ENCODE measurements around the gene TFR2.

The TFR2 gene

GRCh38 chr7:100641860-100642533 is 645 bp upstream of the TFR2 start:
- Mint-ChIP-seq H3K4me1 (ENCODE audit: low read depth) (no peaks in the 10 kb centered on the region), H3K36me3 (ENCODE audit: low read depth) (no peaks in the 10 kb centered on the region), H3K9me3 (no peaks in the 10 kb centered on the region), H3K27me3 (ENCODE audit: low read depth) (peaks cover 11% of the 10 kb centered on the region), H3K4me3 (no peak overlapping the region), H3K27ac (no peak overlapping the region)

- Mint-ChIP-seq H3K36me3 (ENCODE audit: low read depth) (no peaks in the 10 kb centered on the region), H3K27me3 (ENCODE audit: low read depth) (peaks cover 6% of the 10 kb centered on the region), H3K4me1 (ENCODE audit: low read depth) (no peaks in the 10 kb centered on the region), H3K9me3 (no peaks in the 10 kb centered on the region), H3K27ac (no peak overlapping the region), H3K4me3 (no peak overlapping the region)
Measured at GRCh38 chr7:100640517-100641440, 573 bp downstream of the TFR2 start.

GRCh38 chr7:100639995-100640516 is 1.3 kb downstream of the TFR2 start:
- Mint-ChIP-seq H3K4me1 (ENCODE audit: low read depth) (no peaks in the 10 kb centered on the region), H3K4me3 (no peak overlapping the region), H3K27me3 (ENCODE audit: low read depth) (peaks cover under 1% of the 10 kb centered on the region), H3K9me3 (no peaks in the 10 kb centered on the region), H3K27ac (no peak overlapping the region), H3K36me3 (ENCODE audit: low read depth) (no peaks in the 10 kb centered on the region)

- no peaks in the 10 kb centered on the region for H3K36me3 Mint-ChIP-seq (ENCODE audit: low read depth)
- H3K27ac Mint-ChIP-seq, result peak overlapping the region; percentile 90
- H3K27me3 Mint-ChIP-seq (ENCODE audit: low read depth), result no peaks in the 10 kb centered on the region
- peak overlapping the region; percentile 88 for H3K4me3 Mint-ChIP-seq
- H3K9me3 Mint-ChIP-seq, result no peaks in the 10 kb centered on the region
- peaks cover 32% of the 10 kb centered on the region for H3K4me1 Mint-ChIP-seq (ENCODE audit: low read depth)
Measured at GRCh38 chr7:100632951-100633717, 8.2 kb downstream of the TFR2 start.

- H3K4me1 Mint-ChIP-seq (ENCODE audit: low read depth), result peaks cover 46% of the 10 kb centered on the region
- H3K4me3 Mint-ChIP-seq, result no peak overlapping the region
- H3K27me3 Mint-ChIP-seq (ENCODE audit: low read depth), result no peaks in the 10 kb centered on the region
- no peaks in the 10 kb centered on the region for H3K9me3 Mint-ChIP-seq
- H3K36me3 Mint-ChIP-seq (ENCODE audit: low read depth), result peaks cover 2% of the 10 kb centered on the region
- peak overlapping the region; percentile 23 for H3K27ac Mint-ChIP-seq
Measured at GRCh38 chr7:100630066-100630465, 11.3 kb downstream of the TFR2 start.

- Mint-ChIP-seq H3K9me3 (no peaks in the 10 kb centered on the region), H3K27ac (peak overlapping the region; percentile 52), H3K27me3 (ENCODE audit: low read depth) (no peaks in the 10 kb centered on the region), H3K4me1 (ENCODE audit: low read depth) (peaks cover 51% of the 10 kb centered on the region), H3K4me3 (peak overlapping the region; percentile 37), H3K36me3 (ENCODE audit: low read depth) (peaks cover 3% of the 10 kb centered on the region)
Measured at GRCh38 chr7:100629117-100629716, 12.1 kb downstream of the TFR2 start.

- peaks cover 10% of the 10 kb centered on the region for H3K36me3 Mint-ChIP-seq (ENCODE audit: low read depth)
- no peaks in the 10 kb centered on the region for H3K9me3 Mint-ChIP-seq
- no peaks in the 10 kb centered on the region for H3K27me3 Mint-ChIP-seq (ENCODE audit: low read depth)
- H3K27ac Mint-ChIP-seq, result no peak overlapping the region
- H3K4me3 Mint-ChIP-seq, result peak overlapping the region; percentile 75
- peaks cover 45% of the 10 kb centered on the region for H3K4me1 Mint-ChIP-seq (ENCODE audit: low read depth)
Measured at GRCh38 chr7:100627238-100627549, 14.2 kb downstream of the TFR2 start.

- Mint-ChIP-seq H3K27me3 (ENCODE audit: low read depth) (no peaks in the 10 kb centered on the region), H3K4me1 (ENCODE audit: low read depth) (peaks cover 44% of the 10 kb centered on the region), H3K9me3 (no peaks in the 10 kb centered on the region), H3K4me3 (peak overlapping the region; percentile 75), H3K36me3 (ENCODE audit: low read depth) (peaks cover 15% of the 10 kb centered on the region), H3K27ac (peak overlapping the region; percentile 79)
Measured at GRCh38 chr7:100626530-100627237, 14.7 kb downstream of the TFR2 start.

- H3K36me3 Mint-ChIP-seq (ENCODE audit: low read depth), result peaks cover 18% of the 10 kb centered on the region
- peak overlapping the region; percentile 19 for H3K4me3 Mint-ChIP-seq
- peaks cover 45% of the 10 kb centered on the region for H3K4me1 Mint-ChIP-seq (ENCODE audit: low read depth)
- no peaks in the 10 kb centered on the region for H3K9me3 Mint-ChIP-seq
- H3K27ac Mint-ChIP-seq, result peak overlapping the region; percentile 77
- H3K27me3 Mint-ChIP-seq (ENCODE audit: low read depth), result no peaks in the 10 kb centered on the region
Measured at GRCh38 chr7:100626055-100626454, 15.3 kb downstream of the TFR2 start.

- H3K27ac Mint-ChIP-seq, result peak overlapping the region; percentile 87
Measured at GRCh38 chr7:100623951-100624824, 17.2 kb downstream of the TFR2 start.

GRCh38 chr7:100621554-100621953 is 19.8 kb downstream of the TFR2 start:
- H3K36me3 Mint-ChIP-seq (ENCODE audit: low read depth), result peaks cover 21% of the 10 kb centered on the region
- H3K4me3 Mint-ChIP-seq, result no peak overlapping the region
- H3K27me3 Mint-ChIP-seq (ENCODE audit: low read depth), result no peaks in the 10 kb centered on the region
- H3K4me1 Mint-ChIP-seq (ENCODE audit: low read depth), result peaks cover 27% of the 10 kb centered on the region
- H3K27ac Mint-ChIP-seq, result peak overlapping the region; percentile 22
- no peaks in the 10 kb centered on the region for H3K9me3 Mint-ChIP-seq

More at GRCh38 chr7:100623951-100624824, 17.2 kb downstream of the TFR2 start:
- peaks cover 18% of the 10 kb centered on the region for H3K36me3 Mint-ChIP-seq (ENCODE audit: low read depth)
- H3K4me1 Mint-ChIP-seq (ENCODE audit: low read depth), result peaks cover 36% of the 10 kb centered on the region
- peak overlapping the region; percentile 52 for H3K4me3 Mint-ChIP-seq
- H3K27me3 Mint-ChIP-seq (ENCODE audit: low read depth), result no peaks in the 10 kb centered on the region
- no peaks in the 10 kb centered on the region for H3K9me3 Mint-ChIP-seq

- no peak overlapping the region for H3K27ac Mint-ChIP-seq
- H3K36me3 Mint-ChIP-seq (ENCODE audit: low read depth), result peaks cover 25% of the 10 kb centered on the region
- H3K4me1 Mint-ChIP-seq (ENCODE audit: low read depth), result peaks cover 20% of the 10 kb centered on the region
- no peaks in the 10 kb centered on the region for H3K27me3 Mint-ChIP-seq (ENCODE audit: low read depth)
- H3K9me3 Mint-ChIP-seq, result no peaks in the 10 kb centered on the region
- no peak overlapping the region for H3K4me3 Mint-ChIP-seq
Measured at GRCh38 chr7:100620804-100621203, 20.5 kb downstream of the TFR2 start.

- peaks cover 27% of the 10 kb centered on the region for H3K36me3 Mint-ChIP-seq (ENCODE audit: low read depth)
- no peaks in the 10 kb centered on the region for H3K9me3 Mint-ChIP-seq
- no peak overlapping the region for H3K4me3 Mint-ChIP-seq
- H3K27me3 Mint-ChIP-seq (ENCODE audit: low read depth), result no peaks in the 10 kb centered on the region
- peaks cover 18% of the 10 kb centered on the region for H3K4me1 Mint-ChIP-seq (ENCODE audit: low read depth)
- no peak overlapping the region for H3K27ac Mint-ChIP-seq
Measured at GRCh38 chr7:100620239-100620638, 21.1 kb downstream of the TFR2 start.

All from T-helper 1 cell treated with Interleukin-12 subunit alpha and Interleukin-12 subunit beta and Interleukin-4 antibody, amounts not matched to agents 30 μg/mL and 1 μg/mL, for 36 hours (primary cell).